NCI-H2107 treated with DMSO at 0.1 percent for 48 hours (cell line): ENCODE measurements around the gene NDC80.

Experiments
- DNase-seq: peaks from one replicate; lab custom pipeline; 2025; ENCODE audit not compliant: unreplicated experiment; lab: John Stamatoyannopoulos, UW

The NDC80 gene

GRCh38 chr18:2557536-2557935, 13.8 kb upstream of the NDC80 start:
- no peak for DNase-seq

DNA sequence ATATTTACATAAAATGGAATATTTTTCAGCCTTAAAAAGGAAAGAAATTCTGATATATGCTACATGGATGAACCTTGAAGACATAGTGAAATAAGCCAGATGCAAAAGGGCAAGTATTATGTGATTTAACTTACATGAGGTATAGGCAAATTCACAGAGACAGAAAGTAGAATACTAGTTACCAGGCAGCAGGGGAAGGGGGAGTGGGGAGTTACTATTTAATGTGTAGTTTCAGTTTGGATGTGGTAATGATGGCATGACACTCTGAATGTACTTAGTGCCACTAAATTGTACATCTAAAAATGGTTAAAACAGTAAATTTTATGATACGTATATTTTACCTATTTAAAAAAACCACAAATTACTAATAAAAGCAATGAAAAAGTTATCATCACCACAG, 12.1 kb upstream of the NDC80 start:
- no peak for DNase-seq

DNA sequence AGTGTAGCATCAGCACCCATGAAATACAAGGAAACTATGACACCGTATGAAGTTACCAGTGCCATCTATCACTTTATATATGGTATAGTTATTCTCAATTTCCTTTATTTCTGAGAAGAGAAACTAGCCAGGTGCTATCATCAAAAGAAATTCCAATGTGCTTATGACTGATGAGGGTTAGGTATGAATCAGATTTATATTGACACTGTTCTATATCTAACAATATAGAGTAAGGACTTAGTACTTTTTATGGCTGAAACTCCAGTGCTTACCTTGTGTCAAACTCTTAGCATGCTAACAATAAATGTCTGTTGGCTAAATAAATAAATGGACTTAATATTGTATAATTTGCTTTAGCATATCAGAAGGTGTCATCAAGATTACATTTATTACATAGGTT, 7.0 kb upstream of the NDC80 start:
- DNase-seq, result no peak

- no peak for DNase-seq
Measured at GRCh38 chr18:2568129-2568528, 3.2 kb upstream of the NDC80 start.

DNA sequence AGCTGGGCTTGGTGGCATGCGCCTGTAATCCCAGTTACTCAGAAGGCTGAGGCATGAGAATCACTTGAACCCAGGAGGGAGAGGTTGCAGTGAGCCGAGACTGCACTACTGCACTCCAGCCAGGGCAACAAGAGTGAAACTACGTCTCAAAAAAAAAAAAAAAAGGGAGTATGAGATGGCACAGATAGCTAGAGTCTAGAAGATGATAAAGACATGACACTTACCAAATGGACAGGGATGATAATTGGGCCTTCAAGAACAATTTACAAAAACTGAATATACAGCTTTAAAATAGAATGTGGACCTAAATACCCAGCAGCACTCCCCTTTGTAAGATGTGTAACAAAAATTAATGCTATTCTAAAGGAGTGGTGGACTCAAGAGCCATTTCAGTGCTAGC, 2.8 kb upstream of the NDC80 start:
- DNase-seq, result no peak

GRCh38 chr18:2569338-2570207, 1.8 kb upstream of the NDC80 start:
- DNase-seq, result no peak

- DNase-seq, result no peak
Measured at GRCh38 chr18:2570772-2571199, 571 bp upstream of the NDC80 start.

DNA sequence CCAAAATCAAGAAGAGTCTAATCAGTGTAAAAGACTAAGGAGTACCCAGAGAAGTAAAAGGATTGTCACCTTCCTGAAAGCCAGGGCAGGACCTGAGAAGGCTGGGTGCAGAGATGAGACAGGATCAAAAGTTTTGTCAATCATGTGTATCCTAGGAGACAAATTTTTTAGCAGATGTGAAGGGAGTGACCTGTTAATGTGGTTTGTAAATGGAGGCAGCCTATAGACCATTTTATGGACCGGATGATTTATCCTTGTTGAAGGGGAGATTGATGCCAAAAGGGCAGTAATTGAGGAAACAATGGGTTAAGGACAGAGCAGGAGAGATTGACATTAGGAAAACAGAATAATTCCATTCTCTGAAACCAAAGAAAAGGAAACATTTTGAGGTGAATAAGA, 813 bp downstream of the NDC80 start:
- no peak for DNase-seq

GRCh38 chr18:2572892-2573291, 1.5 kb downstream of the NDC80 start:
- DNase-seq, result no peak

DNA sequence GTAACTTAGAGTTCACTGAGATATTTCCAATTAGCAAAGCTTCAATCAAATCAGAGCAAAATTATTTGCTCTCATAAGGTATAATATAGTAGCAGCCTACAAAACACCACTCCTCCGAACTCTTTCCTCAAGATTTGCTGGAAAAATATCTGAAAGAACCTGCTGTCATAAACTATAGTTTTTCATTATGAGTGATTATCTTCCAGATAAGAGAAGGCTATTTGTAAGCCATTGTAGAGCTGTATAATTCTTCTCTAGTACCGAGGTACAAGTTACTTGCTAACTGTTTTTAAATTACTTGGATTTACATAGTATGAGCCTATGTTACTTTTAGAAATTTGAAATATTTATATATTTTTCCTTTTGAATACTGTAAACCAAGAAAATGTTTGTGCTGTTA, 2.1 kb downstream of the NDC80 start:
- no peak for DNase-seq

GRCh38 chr18:2587788-2588187, 16.4 kb downstream of the NDC80 start:
- no peak for DNase-seq

DNA sequence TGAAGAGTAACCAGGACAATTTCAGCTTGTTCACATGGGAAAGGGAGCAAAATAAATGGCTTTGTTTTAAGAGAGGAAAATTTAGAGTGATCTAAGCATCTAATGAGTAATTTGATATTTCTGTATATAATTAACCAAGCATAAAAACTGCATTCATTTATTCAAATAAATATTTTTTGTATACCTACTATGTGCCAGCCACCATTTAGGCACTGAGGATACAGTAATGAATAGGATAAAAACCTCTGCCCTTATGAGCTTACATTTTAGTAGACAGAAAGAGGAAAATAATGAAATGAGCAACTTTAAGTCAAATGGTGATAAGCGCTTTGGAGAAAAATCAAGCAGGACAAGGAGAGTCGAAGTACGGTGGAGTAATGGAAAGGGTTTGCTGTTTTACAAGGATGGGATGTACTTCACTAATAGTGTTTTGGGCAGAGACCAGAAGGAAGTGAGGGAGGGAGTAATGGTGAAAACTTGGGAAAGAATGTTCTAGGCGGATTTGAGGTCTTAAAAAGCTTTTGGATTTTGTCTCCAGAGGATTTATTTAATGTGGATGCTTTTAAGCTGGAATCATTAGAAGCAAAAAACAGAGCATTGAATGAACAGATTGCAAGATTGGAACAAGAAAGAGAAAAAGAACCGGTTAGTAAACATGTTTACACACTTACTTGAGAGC, 17.4 kb downstream of the NDC80 start:
- DNase-seq, result no peak

GRCh38 chr18:2589345-2590068, 18.1 kb downstream of the NDC80 start:
- no peak for DNase-seq

DNA sequence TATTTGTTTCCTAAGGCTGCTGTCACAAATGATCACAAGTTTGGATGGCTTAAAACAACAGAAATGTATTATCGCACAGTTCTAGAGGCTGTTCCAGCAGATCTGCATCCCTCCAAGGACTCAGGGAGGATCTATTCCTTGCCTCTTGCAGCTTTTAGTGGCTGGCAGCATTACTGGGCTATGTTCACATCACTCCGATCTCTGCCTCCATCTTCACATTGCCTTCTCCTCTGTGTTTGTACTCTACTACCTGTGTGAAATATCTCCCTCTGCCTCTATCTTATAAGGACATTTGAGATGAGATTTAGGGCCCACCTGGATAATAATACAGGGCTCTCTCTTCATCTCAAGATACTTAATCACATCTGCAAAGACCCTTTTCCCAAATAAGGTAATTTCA, 18.9 kb downstream of the NDC80 start:
- DNase-seq, result no peak

- DNase-seq, result no peak
Measured at GRCh38 chr18:2597639-2598038, 26.3 kb downstream of the NDC80 start.

GRCh38 chr18:2602844-2603243, 31.5 kb downstream of the NDC80 start:
- DNase-seq, result no peak

DNA sequence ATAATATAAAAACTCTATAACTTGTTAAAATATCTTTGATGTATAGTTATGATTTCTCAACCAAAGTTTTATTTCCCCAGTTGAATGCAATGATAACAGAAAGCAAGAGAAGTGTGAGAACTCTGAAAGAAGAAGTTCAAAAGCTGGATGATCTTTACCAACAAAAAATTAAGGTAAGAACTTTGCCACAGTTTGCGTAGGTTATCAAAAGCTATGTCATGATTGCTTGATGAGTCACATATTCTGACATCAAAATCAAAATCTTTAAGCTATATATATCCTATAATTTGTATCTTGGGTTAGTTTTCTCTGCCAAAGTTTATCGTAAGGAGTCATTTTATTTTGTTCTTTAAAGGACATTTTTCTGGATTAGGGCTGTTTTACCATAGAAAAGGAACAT, 35.0 kb downstream of the NDC80 start:
- no peak for DNase-seq

DNA sequence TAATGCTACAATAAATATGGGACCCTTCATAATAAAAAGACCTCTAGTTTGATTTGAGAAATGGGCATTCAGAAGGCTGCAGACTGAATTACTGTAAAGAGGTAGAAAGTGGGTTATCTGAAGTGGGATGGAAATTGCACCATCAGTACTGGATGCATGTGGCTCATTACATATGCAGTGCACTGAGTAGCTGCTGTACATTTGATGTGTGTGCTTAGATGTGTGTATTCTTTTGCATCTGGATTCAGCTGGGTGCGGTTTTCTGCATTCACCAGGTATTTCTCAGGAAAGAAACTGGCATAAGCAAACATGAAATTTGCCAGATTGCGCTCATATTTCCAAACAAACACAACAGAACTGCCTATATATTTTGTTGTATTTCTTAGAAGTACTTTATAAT, 38.2 kb downstream of the NDC80 start:
- DNase-seq, result no peak

GRCh38 chr18:2610549-2610948, 39.2 kb downstream of the NDC80 start:
- DNase-seq, result no peak

GRCh38 chr18:2612996-2613395, 41.6 kb downstream of the NDC80 start:
- DNase-seq, result no peak

DNA sequence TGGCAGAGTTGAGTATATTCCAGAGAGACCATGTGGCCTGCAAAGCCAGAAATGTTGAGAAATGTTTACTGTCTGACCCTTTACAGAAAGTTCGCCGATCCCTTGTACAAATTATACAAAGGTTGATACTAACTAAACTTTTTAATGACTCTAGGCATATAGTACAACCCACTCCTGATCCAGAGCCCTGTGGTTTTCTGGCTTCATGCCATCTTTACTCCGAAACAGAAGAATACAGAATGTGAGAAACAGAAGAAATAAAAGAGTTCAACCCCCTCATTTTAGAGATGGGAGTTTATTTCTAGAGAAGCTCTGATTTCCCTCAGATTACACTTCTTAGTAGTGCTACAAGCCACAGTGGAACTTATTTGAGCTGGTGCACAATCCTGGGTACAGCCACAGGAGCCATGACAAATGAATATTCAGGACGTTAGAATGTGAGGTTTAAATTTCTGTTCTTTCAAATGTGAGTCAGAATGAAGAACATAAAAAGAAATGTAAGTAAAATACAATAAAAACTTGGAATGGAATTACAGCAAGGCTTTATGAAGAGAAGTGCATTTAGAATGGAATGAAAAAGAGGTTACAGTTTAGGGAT, 46.1 kb downstream of the NDC80 start:
- no peak for DNase-seq

GRCh38 chr18:2618009-2618408, 46.7 kb downstream of the NDC80 start:
- no peak for DNase-seq
